Nucleus accumbens (tissue), 56 donors: ENCODE measurements around the gene GSC.
"Not testable (repeated sequence)": the region's sequence is repeated elsewhere in the genome, so short reads cannot be mapped to it uniquely, and the experiment has no call there.

Source experiments
- DNase-seq, 56 donors: peaks; one replicate each; lab custom pipeline; 2025; lab: John Stamatoyannopoulos, UW

GSC gene

GRCh38 chr14:94769391-94770250, at the start of gene GSC:
Gene GSC, minus strand, starts transcription at chr14:94770113. Its CDS starts 98 bp downstream, at chr14:94770015.
- DNase-seq, result no peak

GRCh38 chr14:94819531-94819930, 49.6 kb upstream of the GSC start:
- no peak for DNase-seq

GRCh38 chr14:94816113-94816512, 46.2 kb upstream of the GSC start:
- DNase-seq, result no peak

GRCh38 chr14:94805680-94806288, 35.9 kb upstream of the GSC start:
- no peak for DNase-seq

- no peak for DNase-seq
Observed at GRCh38 chr14:94801225-94801624, 31.3 kb upstream of the GSC start.

GRCh38 chr14:94800764-94801163, 30.9 kb upstream of the GSC start:
- not testable (repeated sequence) for DNase-seq

GRCh38 chr14:94797887-94798286, 28.0 kb upstream of the GSC start:
- no peak for DNase-seq

GRCh38 chr14:94796278-94796677, 26.4 kb upstream of the GSC start:
- no peak for DNase-seq

GRCh38 chr14:94795372-94795771, 25.5 kb upstream of the GSC start:
- DNase-seq, result no peak

- DNase-seq, result no peak
Observed at GRCh38 chr14:94793901-94794300, 24.0 kb upstream of the GSC start.

GRCh38 chr14:94787655-94788054, 17.7 kb upstream of the GSC start:
- no peak for DNase-seq

GRCh38 chr14:94787092-94787491, 17.2 kb upstream of the GSC start:
- DNase-seq, result no peak

GRCh38 chr14:94780536-94781399, 10.9 kb upstream of the GSC start:
- DNase-seq, result no peak

GRCh38 chr14:94779713-94780112, 9.8 kb upstream of the GSC start:
- no peak for DNase-seq

GRCh38 chr14:94775871-94776210, 5.9 kb upstream of the GSC start:
- DNase-seq, result no peak

- DNase-seq, result no peak
Observed at GRCh38 chr14:94775091-94775870, 5.4 kb upstream of the GSC start.

GRCh38 chr14:94774344-94775090, 4.6 kb upstream of the GSC start:
- no peak for DNase-seq

- no peak for DNase-seq
Observed at GRCh38 chr14:94773655-94774343, 3.9 kb upstream of the GSC start.

GRCh38 chr14:94773061-94773648, 3.2 kb upstream of the GSC start:
- DNase-seq, result no peak
